ENCODE measurements around the gene OR6C6. TPM values are rescaled to one million over a fixed set of nuclear protein-coding genes. Genes with fewer than 3 reads are reported as not detected.

Gene OR6C6
- total RNA-seq, 1 donor from 2014 or later, result not detected

DNA sequence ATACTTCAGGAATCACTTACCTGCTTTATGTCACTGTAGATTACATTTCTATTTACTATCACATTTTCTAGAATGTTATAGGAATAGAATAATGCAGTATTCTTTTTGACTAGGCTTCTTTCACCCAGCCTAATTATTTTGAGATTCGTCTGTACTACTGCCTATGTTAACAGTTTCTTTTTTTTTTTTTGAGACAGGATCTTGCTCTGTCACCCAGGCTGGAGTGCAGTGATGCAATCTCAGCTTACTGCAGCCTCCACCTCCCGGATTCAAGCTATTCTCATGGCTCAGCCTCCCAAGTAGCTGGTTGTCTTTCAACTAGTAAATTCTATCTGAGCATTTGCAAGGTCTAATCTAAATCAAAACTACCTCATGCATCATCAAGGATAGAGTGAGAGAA is 6.4 kb downstream of the OR6C6 start:
- H3K27me3 ChIP-seq (ENCODE audit: control insufficient read depth, insufficient read depth, low read length), result no peaks in the 10 kb centered on the region
- FAIRE-seq, result no peak
- H3K36me3 ChIP-seq (ENCODE audit: control insufficient read depth, insufficient read depth, low read length), result no peaks in the 10 kb centered on the region
- TF ChIP-seq, protein P1, sequence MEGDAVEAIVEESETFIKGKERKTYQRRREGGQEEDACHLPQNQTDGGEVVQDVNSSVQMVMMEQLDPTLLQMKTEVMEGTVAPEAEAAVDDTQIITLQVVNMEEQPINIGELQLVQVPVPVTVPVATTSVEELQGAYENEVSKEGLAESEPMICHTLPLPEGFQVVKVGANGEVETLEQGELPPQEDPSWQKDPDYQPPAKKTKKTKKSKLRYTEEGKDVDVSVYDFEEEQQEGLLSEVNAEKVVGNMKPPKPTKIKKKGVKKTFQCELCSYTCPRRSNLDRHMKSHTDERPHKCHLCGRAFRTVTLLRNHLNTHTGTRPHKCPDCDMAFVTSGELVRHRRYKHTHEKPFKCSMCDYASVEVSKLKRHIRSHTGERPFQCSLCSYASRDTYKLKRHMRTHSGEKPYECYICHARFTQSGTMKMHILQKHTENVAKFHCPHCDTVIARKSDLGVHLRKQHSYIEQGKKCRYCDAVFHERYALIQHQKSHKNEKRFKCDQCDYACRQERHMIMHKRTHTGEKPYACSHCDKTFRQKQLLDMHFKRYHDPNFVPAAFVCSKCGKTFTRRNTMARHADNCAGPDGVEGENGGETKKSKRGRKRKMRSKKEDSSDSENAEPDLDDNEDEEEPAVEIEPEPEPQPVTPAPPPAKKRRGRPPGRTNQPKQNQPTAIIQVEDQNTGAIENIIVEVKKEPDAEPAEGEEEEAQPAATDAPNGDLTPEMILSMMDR (IDR thresholded peaks at IDR 0.05; ENCODE audit: insufficient read depth, low read length, severe bottlenecking), result no peak
- no peak overlapping the region for H3K4me3 ChIP-seq (ENCODE audit: low read depth, low read length)
- no peak for DNase-seq (ENCODE audit: low read depth)

DNA sequence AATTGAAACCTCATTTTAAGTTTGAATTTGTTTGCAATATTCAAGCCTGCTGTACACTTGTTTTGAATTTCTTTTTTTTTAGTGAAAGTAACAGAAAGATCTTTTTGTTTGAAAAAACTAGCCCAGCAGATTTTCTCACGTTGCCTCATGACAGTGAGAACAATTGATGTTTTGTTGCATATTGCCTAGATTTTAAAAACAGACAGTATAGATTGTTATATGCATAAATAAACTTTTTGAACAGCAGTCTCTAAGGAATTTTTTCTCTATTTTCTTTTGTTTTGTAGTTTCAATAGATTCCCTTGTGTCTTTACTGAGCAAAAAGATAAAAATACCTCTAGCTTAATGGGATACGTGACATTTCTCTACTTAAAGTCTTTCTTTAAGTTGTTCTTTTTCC is 15.4 kb downstream of the OR6C6 start:
- TF ChIP-seq, protein P1 (IDR thresholded peaks at IDR 0.05; ENCODE audit: insufficient read depth, low read length, severe bottlenecking), result no peak
- Histone ChIP-seq H3K36me3 (ENCODE audit: control insufficient read depth, insufficient read depth, low read length) (no peaks in the 10 kb centered on the region), H3K4me3 (ENCODE audit: low read depth, low read length) (no peak overlapping the region), H3K27me3 (ENCODE audit: control insufficient read depth, insufficient read depth, low read length) (no peaks in the 10 kb centered on the region)
- no peak for DNase-seq (ENCODE audit: low read depth)
- FAIRE-seq, result no peak

DNA sequence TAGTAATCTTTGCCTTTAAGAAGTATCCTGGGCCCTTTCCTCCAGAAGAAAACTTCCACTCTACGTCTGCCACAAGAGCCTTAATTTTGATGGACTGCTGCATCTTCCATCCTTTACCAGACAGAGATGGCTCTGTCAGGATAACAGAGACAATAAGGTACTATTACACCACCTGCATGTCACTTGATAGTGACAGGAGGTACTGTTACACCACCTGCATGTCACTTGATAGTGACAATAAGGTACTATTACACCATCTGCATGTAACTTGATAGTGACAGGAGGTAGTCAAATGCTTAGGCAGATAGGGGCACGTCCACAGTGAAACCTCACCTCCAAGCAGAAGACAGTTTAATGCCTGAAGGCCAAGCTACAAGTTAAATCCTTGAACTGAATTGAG is 38.1 kb downstream of the OR6C6 start:
- no peaks in the 10 kb centered on the region for H3K27me3 ChIP-seq (ENCODE audit: control insufficient read depth, insufficient read depth, low read length)
- no peaks in the 10 kb centered on the region for H3K36me3 ChIP-seq (ENCODE audit: control insufficient read depth, insufficient read depth, low read length)
- FAIRE-seq (no peak), DNase-seq (ENCODE audit: low read depth) (no peak)
- TF ChIP-seq, protein P1 (IDR thresholded peaks at IDR 0.05; ENCODE audit: insufficient read depth, low read length, severe bottlenecking), result no peak
- no peak overlapping the region for H3K4me3 ChIP-seq (ENCODE audit: low read depth, low read length)

DNA sequence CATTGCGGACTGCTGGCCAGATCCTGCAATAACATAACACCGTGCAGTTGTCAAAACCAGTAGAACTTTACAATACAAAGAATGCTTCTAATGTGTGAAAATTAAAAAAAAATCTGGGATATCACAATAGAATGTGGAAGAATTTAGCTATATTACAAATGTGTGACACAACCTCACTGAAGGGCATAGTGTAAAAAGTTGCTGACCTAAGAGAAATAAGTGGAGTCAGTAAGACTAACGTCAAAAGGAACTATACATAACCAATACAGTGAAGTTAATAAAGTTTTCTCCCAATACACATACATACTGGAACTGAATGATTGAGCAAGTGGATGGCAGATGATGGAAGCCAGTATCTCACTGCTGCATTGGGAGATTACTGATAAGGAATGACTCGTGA is 39.5 kb downstream of the OR6C6 start:
- FAIRE-seq (no peak), DNase-seq (ENCODE audit: low read depth) (no peak)
- H3K36me3 ChIP-seq (ENCODE audit: control insufficient read depth, insufficient read depth, low read length), result no peaks in the 10 kb centered on the region
- H3K27me3 ChIP-seq (ENCODE audit: control insufficient read depth, insufficient read depth, low read length), result no peaks in the 10 kb centered on the region
- no peak overlapping the region for H3K4me3 ChIP-seq (ENCODE audit: low read depth, low read length)
- TF ChIP-seq, protein P1 (IDR thresholded peaks at IDR 0.05; ENCODE audit: insufficient read depth, low read length, severe bottlenecking), result no peak

DNA sequence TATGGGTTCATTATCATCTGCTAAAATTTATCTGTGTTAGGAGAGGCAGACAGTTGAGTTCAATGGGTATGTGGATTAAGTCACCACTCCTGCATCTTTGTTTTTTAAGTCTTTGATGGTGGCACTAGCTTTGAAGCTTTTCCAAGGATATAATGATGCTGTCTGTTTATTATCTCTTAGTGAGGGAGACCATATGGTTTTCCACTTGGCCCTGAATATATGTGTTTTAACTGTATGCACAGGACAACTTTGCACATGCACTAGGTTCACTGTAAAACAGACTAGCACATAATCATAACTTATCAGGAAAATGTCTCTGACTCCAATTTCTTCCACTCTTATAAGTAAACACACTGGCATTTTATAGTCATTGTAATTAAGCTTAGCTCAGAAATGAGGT is 43.1 kb downstream of the OR6C6 start:
- TF ChIP-seq, protein P1 (IDR thresholded peaks at IDR 0.05; ENCODE audit: insufficient read depth, low read length, severe bottlenecking), result no peak
- Histone ChIP-seq H3K4me3 (ENCODE audit: low read depth, low read length) (no peak overlapping the region), H3K36me3 (ENCODE audit: control insufficient read depth, insufficient read depth, low read length) (no peaks in the 10 kb centered on the region), H3K27me3 (ENCODE audit: control insufficient read depth, insufficient read depth, low read length) (no peaks in the 10 kb centered on the region)
- no peak for FAIRE-seq
- DNase-seq (ENCODE audit: low read depth), result no peak

DNA sequence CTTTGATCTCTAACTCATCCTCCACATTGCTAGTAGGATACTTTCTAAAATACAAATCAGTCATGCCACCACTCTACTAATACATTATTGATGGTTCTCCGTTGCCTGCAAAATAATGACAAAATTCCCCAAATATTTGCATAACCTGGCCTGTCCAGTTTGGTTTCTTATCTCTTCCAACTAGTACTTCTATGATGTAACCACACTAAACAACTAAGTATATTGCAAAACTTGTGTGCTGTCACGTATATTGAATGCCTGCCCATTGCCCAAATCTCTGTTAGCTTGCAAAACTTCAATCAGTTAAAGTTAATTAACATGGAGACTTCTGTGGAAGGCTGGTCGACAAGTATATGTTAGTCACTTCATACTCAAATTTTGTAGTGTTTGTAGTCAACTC is 45.4 kb downstream of the OR6C6 start:
- TF ChIP-seq, protein P1 (IDR thresholded peaks at IDR 0.05; ENCODE audit: insufficient read depth, low read length, severe bottlenecking), result no peak
- no peaks in the 10 kb centered on the region for H3K36me3 ChIP-seq (ENCODE audit: control insufficient read depth, insufficient read depth, low read length)
- FAIRE-seq (no peak), DNase-seq (ENCODE audit: low read depth) (peak; percentile 1)
- no peak overlapping the region for H3K4me3 ChIP-seq (ENCODE audit: low read depth, low read length)
- H3K27me3 ChIP-seq (ENCODE audit: control insufficient read depth, insufficient read depth, low read length), result no peaks in the 10 kb centered on the region

All from bronchial epithelial cell (primary cell).